ENCODE results near the gene COLEC12. TPM values are rescaled to one million over a fixed set of nuclear protein-coding genes. Genes with fewer than 3 reads are reported as not detected.

Gene COLEC12
- total RNA-seq, 2 donors from 2014 or later, result 1.9 to 4.7 TPM

- Histone ChIP-seq H3K9me3 (no peaks in the 10 kb centered on the region), H3K9ac (ENCODE audit: low read depth in 2 of 2, low read length in 2 of 2) (no peak overlapping the region), H3K4me3 (no peak overlapping the region), H3K36me3 (no peaks in the 10 kb centered on the region), H3K4me1 (no peaks in the 10 kb centered on the region), H3K27ac (no peak overlapping the region), H3K27me3 (no peaks in the 10 kb centered on the region)
- intact Hi-C loops (cut with DNase I), result no loop called here
- no peak for DNase-seq
- TF ChIP-seq CTCF (IDR thresholded peaks at IDR 0.05), result no peak
These were observed 118.0 kb downstream of the COLEC12 start for GRCh38 chr18:382423-382984.

- H3K27me3 ChIP-seq, result no peaks in the 10 kb centered on the region
- no peak overlapping the region for H3K9ac ChIP-seq (ENCODE audit: low read depth in 2 of 2, low read length in 2 of 2)
- intact Hi-C loops (cut with DNase I), result no loop called here
- no peak overlapping the region for H3K4me3 ChIP-seq
- no peak overlapping the region for H3K27ac ChIP-seq
- H3K4me1 ChIP-seq, result no peaks in the 10 kb centered on the region
- no peak for DNase-seq
- no peaks in the 10 kb centered on the region for H3K36me3 ChIP-seq
- no peaks in the 10 kb centered on the region for H3K9me3 ChIP-seq
- no peak for TF ChIP-seq CTCF (IDR thresholded peaks at IDR 0.05)
These were observed 120.7 kb downstream of the COLEC12 start for GRCh38 chr18:379681-380330.

GRCh38 chr18:378079-378478, 122.4 kb downstream of the COLEC12 start:
- H3K27ac ChIP-seq, result no peak overlapping the region
- no peak for DNase-seq
- intact Hi-C loops (cut with DNase I), result no loop called here
- H3K36me3 ChIP-seq, result no peaks in the 10 kb centered on the region
- no peak for TF ChIP-seq CTCF (IDR thresholded peaks at IDR 0.05)
- no peaks in the 10 kb centered on the region for H3K27me3 ChIP-seq
- no peak overlapping the region for H3K9ac ChIP-seq (ENCODE audit: low read depth in 2 of 2, low read length in 2 of 2)
- H3K4me3 ChIP-seq, result no peak overlapping the region
- no peaks in the 10 kb centered on the region for H3K9me3 ChIP-seq
- H3K4me1 ChIP-seq, result no peaks in the 10 kb centered on the region

- H3K27ac ChIP-seq, result no peak overlapping the region
- intact Hi-C loops (cut with DNase I), result no loop called here
- no peak overlapping the region for H3K9ac ChIP-seq (ENCODE audit: low read depth in 2 of 2, low read length in 2 of 2)
- H3K4me1 ChIP-seq, result no peaks in the 10 kb centered on the region
- H3K27me3 ChIP-seq, result no peaks in the 10 kb centered on the region
- TF ChIP-seq CTCF (IDR thresholded peaks at IDR 0.05), result no peak
- no peak for DNase-seq
- no peaks in the 10 kb centered on the region for H3K9me3 ChIP-seq
- H3K4me3 ChIP-seq, result no peak overlapping the region
- no peaks in the 10 kb centered on the region for H3K36me3 ChIP-seq
These were observed 123.4 kb downstream of the COLEC12 start for GRCh38 chr18:377088-377487.

- Histone ChIP-seq H3K4me3 (no peak overlapping the region), H3K9ac (ENCODE audit: low read depth in 2 of 2, low read length in 2 of 2) (no peak overlapping the region), H3K9me3 (no peaks in the 10 kb centered on the region), H3K4me1 (no peaks in the 10 kb centered on the region), H3K36me3 (no peaks in the 10 kb centered on the region), H3K27ac (no peak overlapping the region), H3K27me3 (no peaks in the 10 kb centered on the region)
- no peak for DNase-seq
- intact Hi-C loops (cut with DNase I), result no loop called here
- TF ChIP-seq CTCF (IDR thresholded peaks at IDR 0.05), result no peak
These were observed 124.2 kb downstream of the COLEC12 start for GRCh38 chr18:376311-376710.

Data from colonic mucosa (tissue), 4 donors.